HG02571 (cell line): ENCODE results near the gene C2orf81.
A peak's percentile ranks its signal among the peaks of the same experiment; 100 is the strongest.
"Not testable (repeated sequence)": the region's sequence is repeated elsewhere in the genome, so short reads cannot be mapped to it uniquely, and the experiment has no call there.

ENCODE experiments used
- ATAC-seq: cut with Tn5 transposase; IDR thresholded peaks from one replicate; pipeline ENCODE4 v1.9.1; 2021; ENCODE audit warnings: mild to moderate bottlenecking, moderate library complexity; ENCODE audit not compliant: unreplicated experiment

Gene C2orf81

DNA sequence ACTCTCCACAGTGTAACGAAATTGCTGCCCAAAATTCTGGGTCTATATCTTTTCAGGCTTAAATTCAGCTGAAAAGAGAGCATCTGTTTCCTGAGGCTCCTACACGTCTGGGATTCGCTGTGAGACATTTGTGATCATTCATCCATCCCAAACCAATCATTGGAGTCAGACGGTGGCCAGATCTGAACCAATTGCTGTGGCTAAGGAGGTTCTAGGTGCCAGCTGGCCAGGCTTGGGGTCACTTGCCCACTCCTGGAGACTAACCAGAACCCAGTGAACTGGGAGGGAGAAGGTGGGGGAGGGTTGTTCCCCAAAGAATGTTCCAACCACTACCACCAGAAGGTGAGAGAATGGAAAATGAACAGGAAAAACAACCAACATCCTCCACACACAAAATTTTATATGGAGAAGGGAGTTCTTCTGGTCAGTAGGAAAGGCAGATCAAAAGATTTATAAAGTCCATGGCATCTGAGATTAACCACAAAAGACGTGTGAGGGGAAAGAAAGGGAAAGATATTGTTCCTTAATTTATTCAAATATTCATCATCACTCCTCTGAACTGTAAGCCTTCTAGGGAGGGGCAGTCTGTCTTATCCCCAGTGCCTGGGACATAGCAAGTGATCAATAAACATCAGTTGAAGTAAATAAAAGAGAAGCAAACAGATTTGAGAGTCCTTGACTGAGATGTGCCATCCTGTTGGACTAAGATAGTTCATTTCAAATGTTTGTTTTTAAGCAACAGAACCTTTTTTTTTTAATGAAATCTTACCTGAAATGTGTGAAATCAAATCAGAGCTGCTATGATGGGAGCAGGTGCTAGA lies 23.3 kb upstream of the C2orf81 start:
- no peak for ATAC-seq

DNA sequence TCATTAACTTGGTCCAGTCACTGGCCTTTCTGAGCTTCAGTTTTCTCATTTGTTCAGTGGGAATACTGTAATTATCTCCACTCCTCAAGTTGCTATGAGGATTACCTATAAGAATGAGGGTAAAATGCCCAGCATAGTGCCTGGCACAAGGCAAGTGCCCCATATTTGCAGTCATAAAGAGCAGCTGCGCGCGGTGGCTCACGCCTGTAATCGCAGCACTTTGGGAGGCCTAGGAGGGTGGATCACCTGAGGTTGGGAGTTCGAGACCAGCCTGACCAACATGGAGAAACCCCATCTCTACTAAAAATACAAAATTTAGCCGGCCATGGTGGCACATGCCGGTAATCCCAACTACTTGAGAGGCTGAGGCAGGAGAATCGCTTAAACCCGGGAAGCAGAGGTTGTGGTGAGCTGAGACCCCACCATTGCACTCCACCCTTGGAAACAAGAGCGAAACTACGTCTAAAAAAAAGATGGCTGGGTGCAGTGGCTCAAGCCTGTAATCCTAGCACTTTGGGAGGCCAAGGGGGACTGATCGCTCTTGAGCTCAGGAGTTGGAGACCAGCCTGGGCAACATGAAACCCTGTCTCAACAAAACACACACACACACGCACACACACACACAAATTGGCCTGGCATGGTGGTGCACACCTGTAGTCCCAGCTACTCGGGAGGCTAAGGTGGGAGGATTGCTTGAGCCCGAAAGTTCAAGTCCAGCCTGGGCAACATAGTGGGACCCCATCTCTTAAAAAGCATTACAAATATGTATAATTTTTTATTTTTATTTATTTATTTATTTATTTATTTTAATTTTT lies 21.3 kb upstream of the C2orf81 start:
- not testable (repeated sequence) for ATAC-seq

DNA sequence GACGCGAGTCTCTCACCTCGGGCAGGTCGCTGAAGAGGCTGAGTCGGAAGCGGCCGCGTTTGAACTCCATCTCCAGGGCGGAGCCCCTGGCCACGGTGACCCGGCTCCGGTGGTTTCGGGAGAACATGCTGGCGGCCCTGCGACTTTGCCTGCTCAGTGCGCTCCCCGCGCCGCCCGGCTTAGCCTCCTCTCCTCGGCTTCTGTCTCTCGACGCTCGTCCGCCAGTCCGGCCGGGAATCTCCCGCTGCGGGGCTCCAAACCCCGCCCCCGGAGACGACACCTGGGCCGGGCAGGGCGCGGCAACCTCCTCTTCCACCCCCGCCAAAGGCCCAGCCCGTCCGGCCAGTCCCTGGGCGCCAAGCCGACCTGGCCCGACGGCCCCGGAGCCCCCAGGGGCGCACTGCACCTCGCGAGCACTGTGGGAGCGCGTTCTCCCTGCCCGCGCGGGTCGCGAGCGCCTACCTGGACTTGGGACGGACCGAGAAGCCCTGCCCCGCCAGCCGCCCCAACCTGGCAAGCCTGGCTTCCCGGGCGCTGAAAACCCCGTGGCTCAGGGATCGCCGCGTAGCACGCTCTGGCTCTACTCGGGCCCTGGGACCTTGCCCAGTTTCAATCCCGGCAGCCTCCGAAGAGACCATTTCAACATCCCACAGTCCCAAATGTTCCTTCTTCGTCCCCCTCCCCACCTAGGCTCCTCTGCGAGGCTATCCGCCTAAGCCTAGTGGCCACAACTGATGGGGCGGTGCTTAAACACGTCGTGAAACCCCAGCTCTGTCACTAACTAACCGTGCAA lies 20.5 kb upstream of the C2orf81 start, which contains the start of gene RTKN:
TSS of gene RTKN (minus strand) at position 248 of the 793 bp plus-strand sequence. CDS start at position 127, 121 bp downstream.
- ATAC-seq = no peak

DNA sequence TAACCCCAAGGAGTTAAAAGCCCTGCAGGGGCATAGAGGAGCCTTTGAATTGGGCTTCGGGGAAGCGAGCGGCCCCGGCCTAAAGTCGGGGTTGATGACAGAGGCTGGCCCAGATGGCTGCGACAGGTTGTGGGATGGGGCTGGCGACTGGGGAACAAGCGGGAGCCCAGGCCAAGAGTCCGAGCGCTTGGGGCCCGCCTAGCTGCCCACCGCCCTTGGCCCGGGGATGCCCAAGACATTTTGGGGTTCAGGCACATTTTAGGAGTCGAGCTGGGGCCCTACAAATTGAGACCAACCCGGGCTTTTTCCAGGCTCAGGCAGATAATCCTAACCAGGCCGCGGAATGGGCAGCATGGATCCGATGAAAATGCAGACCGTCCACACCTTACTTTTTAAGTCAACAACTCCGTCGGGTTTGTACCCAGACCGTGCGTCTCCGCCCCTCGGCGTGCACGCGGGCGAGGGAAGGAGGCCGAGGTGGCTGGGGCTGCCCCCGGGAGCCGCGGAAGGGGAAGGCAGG lies 19.8 kb upstream of the C2orf81 start:
- no peak for ATAC-seq

DNA sequence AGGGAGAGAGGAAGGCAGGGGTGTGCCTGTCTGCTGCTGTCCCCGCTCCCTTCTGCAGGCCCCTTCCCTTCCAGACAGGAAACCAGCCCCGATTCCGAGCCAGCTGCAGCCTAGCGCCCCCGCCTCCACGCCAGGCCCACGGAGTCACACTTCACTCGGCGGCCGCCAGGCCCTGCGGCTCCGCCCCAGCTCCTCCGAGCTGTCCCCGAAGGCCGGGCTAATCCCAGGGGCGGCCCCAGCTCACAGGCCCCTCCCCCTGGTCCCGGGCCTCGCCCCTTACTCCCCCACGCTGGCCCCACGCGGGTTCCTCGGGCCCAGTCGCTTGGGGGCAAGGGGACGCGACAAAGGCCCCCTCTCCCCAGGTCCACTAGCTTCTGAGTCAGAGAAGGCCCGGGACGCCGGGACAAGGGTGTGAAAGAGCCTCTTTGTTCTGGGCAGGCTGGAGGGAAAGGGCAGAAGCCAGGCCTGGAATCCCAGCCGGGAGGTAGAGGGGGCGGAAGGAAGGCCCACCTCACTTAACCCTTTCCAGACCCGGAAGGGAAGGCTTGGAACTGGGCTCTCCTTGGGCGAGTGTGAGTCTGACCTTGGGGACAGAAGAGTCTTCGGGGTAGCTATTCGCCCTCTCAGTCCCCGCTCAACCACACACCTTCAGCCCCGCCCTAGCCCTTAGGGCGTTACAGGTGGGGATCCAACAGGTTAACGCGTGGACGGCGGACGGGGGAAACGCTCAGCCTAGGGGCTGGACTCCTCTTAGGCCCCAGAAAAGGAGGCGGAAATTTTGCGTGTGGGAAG lies 19.2 kb upstream of the C2orf81 start:
- peak; percentile 87 for ATAC-seq

DNA sequence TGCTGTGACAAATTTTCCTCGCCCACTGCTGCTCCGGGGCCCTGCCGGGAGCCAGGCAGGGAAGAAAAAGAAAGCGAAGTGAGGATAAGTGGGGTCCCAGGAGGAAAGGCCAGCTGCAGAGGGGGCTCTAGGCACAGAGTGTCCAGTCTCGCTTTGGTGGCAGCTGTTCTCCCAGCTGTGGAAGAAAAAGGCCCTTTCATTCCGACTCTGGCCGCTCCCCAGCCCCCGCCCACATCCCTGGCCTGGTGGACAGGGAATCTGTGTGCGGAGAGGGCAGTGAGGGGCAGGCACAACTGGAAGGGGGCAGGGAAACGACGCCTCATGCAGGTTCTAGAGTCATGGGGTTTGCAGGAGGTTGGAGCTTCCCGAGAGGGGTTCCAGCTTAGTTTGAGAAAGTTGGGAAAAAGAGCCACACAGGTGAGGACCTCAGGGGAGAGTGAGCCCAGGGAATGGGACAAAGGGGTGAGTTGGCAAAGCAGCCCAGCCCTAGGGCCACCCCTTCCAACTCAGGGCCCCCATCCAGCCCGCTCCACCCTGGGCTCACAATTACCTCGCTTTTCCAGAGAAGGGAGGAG lies 18.5 kb upstream of the C2orf81 start:
- no peak for ATAC-seq

DNA sequence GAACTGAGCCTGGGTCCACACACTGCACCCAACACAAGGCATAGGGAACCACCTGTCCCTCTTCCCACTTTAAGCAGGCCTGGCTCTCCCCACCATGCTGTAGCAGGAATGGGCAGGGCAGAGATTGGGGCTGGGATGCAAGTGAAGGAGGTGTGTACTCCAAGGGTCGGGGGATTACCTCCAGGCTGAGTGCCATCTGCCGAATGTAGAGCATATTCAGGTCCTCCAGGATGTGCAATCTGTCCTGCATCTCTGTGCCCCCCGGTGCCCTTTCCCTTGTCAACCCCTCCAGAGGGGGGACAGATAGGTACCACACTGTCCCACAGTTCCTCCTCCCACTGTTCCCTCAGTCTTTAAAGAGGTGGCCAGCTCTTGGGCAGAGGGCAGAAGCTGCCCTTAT lies 18.0 kb upstream of the C2orf81 start:
- ATAC-seq = no peak

DNA sequence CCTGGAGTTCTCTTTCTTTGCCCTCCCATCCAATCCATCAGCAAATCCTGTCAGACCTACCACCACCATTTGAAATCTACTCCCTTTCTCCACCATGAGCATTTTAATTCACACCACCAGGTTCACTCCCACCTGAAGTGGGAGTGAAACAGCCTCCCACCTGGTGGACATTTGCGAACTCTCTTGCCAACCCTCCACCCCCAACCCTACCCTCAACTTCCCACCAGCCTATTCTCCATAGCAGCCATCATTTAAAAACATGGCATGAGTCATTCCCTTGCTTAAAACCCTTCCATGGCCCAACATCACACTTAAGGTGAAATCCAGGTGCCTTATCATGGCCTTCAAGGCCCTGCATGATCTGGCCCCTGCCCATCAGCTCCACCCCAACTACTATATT lies 16.8 kb upstream of the C2orf81 start:
- no peak for ATAC-seq

DNA sequence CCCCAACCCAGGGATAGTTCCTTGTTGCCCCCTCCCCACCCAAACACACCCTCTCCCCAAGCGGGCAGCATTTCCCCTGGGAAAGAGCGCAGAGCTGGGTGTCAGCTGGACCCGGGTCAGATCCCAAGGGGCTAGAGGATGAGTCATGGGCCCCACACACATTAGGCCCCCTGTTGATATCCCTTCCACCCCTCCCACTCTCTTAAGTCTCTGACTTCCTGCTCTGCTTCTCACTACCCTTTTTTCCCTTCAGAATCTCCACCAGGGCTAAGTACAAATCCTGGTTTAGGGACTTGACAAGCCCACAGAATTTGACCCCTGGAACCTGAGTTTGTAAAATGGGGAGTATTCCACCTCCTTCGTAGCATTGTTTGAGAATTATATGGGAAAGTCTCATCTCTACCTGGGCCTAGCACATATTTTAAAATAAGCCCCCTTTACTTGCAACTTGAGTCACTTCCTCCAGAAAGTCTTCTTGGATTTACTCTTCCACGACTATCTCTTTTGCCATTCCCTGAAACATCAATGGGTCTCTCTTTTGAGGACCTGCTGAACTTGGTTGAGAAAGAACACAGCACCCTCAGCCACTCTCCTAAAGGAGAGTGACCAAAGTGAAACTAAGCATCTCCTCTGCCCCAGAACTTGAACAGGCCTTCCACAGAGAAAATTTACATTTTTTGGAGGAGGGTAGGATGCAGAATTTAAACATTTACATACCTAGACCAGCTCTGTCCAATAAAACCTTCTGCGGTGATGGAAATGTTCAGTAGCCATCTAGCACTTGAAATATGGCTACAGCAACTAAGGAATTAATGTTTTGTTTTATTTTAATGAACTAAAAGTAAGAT lies 15.7 kb upstream of the C2orf81 start:
- no peak for ATAC-seq

DNA sequence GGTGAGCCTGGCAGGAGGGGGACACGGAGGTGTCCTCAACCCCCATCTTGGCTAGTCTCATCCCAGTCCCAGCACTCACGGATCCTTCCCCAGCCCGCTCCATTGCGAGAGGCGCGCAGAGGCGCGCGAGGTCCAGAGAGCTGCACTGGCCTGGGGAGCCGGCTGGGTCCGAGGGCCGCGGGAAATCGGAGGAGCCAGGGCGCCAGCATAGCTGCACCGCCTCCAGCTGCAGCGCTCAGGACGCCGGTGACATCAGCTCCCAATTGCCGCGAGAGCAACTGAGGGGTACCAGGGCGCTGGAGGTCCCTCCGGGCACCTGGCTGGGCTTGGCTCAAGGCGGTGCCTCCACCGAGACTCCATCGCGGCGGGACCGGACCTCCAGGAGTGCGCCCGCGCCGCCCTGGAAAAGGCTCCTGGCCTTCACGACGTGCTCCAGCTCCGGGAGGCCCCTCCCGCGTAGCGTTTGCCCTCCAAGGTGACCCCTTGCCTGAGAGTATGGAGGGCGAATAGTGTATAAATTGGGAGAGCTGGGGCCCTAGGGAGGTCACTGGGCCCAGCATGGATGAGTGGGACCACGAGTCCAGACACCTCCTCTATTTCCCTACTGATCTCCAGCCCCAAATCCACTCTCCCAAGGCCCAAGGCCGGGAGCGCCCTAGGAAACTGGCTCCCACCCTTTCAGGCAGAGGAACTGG lies 14.8 kb upstream of the C2orf81 start:
- no peak for ATAC-seq

DNA sequence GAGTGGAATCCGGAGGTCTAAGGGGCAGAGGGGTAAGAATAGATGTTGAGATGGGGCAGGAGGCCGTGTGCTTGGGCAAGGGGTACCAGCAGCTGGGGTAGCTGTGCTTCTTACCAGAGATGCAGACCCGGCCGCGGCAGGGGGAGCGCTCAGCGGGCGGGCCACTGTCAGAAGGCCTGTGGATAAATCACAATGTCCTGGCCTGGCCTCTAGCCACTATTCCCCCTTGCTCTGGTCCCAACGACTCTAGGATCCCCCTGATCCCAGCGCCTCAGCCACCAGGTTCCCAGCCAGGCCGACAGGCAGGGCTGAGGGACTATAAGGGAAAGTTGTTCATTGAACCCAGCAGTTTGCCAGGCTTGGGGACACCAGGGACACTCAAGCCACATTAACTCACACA lies 9.1 kb upstream of the C2orf81 start:
- ATAC-seq = no peak

DNA sequence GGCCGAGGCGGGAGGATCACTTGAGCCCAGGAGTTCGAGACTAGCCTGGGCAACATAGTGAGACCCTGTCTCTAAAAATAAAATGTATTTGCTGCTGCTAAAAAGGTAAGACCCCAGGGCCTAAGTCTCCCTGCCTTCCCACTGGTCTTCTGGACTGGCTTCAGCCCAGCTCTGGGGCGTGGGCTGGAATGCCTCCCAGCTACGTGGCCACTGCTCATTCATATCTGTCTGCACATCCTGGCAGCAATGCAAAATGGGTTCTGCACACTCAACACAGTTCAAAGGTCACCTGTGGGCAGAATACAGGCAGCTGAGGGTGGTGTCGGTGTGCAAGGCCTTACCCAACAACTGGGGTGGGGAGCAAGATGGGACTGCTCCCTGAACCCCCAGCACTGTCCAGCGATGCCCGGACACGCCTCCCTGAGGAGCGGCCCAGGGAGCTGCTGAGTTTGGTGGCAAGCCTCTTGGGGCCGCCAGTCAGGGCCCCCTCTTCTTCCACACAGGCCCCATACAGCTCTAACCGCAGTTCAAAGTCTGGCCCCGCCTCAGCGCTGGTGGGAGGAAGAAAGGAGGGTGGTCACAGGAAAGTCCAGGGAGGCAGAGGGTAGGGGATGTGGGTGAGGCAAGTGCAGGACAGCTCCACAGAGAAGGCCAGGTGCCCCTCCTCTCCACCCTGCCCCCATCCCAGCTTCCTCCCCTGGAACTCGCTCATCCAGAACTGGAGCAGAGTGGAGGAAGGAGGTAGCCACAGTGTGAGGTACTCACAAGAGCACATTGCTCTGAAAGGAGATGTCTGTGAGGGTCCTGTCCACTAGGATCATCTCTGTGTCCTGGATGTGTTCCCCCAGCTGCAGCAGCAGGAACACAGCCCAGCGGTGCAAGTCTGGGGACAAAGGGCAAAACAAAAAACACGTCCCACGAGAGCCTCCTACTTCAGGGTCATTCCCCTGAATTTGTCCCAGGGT lies 8.3 kb upstream of the C2orf81 start:
- no peak for ATAC-seq

DNA sequence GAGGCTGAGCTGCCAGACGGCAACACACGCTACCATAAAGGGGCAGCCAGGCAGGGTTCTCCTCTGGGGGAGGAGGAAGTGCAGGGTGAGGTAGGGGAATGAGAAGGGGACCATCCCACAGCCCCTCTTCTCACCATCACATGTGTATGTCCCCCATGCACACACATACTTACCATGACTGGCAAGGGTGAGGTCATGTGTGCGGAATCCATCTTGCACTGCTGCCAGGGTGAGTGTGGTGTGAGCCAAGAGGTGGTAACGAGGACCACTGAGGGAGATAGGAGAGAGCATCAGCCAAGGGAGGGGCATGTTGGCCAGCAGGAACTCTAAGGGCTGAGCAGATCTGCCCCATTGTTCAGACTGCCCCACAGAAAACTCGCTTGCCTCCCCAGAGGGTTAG lies 7.3 kb upstream of the C2orf81 start:
- ATAC-seq = no peak

DNA sequence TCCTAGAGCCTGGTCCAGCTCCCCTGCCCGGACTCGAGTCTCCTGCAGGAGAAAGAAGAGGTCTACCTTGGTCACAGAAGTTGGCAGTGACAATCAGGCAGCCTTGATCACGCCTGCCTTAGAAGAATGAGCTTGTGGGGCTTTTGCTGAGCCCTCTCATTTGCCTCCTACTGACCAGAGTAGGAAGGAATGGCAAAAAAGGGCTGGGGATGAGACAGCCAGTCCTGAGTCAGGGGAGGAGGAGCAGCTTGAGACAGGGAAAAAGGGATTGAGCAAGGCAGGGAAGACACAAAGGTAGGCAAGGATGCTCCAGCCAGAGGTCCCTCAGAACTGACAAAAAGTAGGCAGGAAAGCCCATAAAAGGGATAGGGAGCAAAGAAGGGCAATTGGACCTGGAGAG lies 6.1 kb upstream of the C2orf81 start:
- ATAC-seq = no peak

DNA sequence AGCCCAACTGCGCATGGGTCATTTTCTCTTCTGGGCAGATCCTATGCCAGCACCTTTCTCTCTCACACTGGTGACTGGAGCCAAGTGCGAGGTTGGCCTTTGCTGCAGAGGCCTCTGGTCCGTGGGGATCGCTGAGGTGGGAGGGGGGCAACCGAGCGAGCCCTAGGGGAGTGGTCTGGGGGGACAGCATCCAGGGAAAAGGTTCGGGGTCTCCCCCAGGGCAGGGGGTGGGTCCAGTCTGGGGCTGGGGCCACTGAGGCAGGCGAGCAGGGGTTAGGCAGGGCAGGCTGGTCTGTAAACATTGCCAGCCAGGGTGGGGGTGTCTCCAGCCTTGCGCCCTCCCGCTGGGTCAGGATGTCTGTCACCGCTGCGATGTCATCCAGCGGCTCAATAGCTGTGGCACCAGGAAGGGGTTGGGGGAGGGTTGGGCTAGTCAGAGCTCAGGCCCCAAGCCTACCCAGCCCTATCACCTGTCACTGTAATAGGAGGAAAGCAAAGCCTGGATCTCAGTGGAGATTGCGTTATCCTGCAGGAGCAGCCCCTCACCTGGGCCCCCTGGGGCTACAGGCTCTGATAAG lies 4.9 kb upstream of the C2orf81 start:
- no peak for ATAC-seq

DNA sequence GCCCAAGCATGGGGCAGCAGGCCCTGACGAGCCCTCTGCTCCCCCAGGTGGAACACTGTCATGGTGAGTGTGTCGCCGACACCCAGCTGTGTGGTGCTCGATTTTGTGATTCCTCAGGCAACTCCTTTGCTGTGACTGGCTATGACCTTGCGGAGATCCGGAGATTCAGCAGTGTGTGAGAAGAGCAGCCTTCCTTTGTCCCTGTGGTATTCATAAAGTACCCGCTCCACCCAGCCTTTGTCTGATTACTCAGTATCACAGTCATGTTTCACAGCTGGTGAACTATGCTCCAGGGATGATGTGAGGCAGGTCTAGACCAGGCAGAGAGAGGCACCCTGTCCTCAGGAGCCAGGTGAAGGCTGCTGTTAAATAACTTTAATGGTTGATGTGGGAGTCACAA lies 4.1 kb upstream of the C2orf81 start:
- no peak for ATAC-seq

DNA sequence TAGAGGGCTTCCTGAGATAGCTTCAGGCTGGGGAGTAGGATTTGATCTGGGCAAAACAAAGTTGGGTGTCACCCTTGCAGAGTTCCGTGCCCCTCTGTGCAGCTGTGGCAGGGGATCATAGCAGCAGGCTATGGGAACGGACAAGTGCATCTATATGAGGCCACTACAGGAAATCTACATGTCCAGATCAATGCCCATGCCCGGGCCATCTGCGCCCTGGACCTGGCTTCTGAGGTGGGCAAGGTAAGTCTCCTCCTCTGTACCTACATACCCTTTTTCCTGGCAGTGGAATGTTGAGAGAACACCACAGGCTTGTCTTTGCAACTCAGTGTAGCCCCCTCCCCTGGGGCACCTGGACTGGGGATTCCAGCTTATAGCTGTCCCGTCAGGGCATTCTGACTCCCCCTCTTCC lies 3.6 kb upstream of the C2orf81 start:
- ATAC-seq = no peak
